Chondrocyte (in vitro differentiated cells): ENCODE results near the gene RBMS1. TPM values are rescaled to one million over a fixed set of nuclear protein-coding genes. Genes with fewer than 3 reads are reported as not detected.
A peak's percentile ranks its signal among the peaks of the same experiment; 100 is the strongest.

Experiments
- DNase-seq: peaks from one replicate; pipeline ENCODE4 v3.0.0; 2021; ENCODE audit warnings: mixed read lengths, low spot score
- H3K27ac Mint-ChIP-seq: one replicate; pipeline ENCODE4 v1.8.0; 2021; ENCODE audit warnings: mild to moderate bottlenecking, moderate library complexity, mixed read lengths; ENCODE audit not compliant: unreplicated experiment
- H3K27me3 Mint-ChIP-seq: 2 replicates; pipeline ENCODE4 v1.8.0; 2021; ENCODE audit warnings: low read depth, mixed read lengths
- H3K36me3 Mint-ChIP-seq: 2 replicates; pipeline ENCODE4 v1.8.0; 2021; ENCODE audit warnings: low read depth, mixed read lengths
- H3K4me1 Mint-ChIP-seq: 2 replicates; pipeline ENCODE4 v1.8.0; 2021; ENCODE audit warnings: low read depth, mild to moderate bottlenecking, mixed read lengths
- H3K4me3 Mint-ChIP-seq: one replicate; pipeline ENCODE4 v1.8.0; 2021; ENCODE audit warnings: mild to moderate bottlenecking, moderate library complexity, mixed read lengths; ENCODE audit not compliant: unreplicated experiment
- H3K9me3 Mint-ChIP-seq: 2 replicates; pipeline ENCODE4 v1.8.0; 2021; ENCODE audit warnings: low read depth, mixed read lengths
- CTCF ChIP-seq: fragments of 200-600 bp; sonication (generic); IDR thresholded peaks from 2 replicates; pipeline ENCODE4 v1.5.0; 2021; ENCODE audit warnings: antibody characterized with exemption, mild to moderate bottlenecking, moderate library complexity
- total RNA-seq: library from RNA; stranded (reverse); gene quantifications from 3 replicates; pipeline ENCODE4 v1.2.1, GENCODE V29; 2021

RBMS1 gene
- total RNA-seq, 1 donor from 2014 or later: 133 TPM

- DNase-seq: no peak
- H3K36me3 Mint-ChIP-seq: peaks cover 5% of the 10 kb centered on the region
- TF ChIP-seq CTCF: no peak
- H3K4me1 Mint-ChIP-seq: peaks cover 28% of the 10 kb centered on the region
- no peak overlapping the region for H3K4me3 Mint-ChIP-seq
- H3K27ac Mint-ChIP-seq: no peak overlapping the region
- H3K9me3 Mint-ChIP-seq: peaks cover 4% of the 10 kb centered on the region
- H3K27me3 Mint-ChIP-seq: no peaks in the 10 kb centered on the region
Measured at GRCh38 chr2:160433466-160434140, 60.0 kb downstream of the RBMS1 start.

- H3K4me1 Mint-ChIP-seq: peaks cover 38% of the 10 kb centered on the region
Measured at GRCh38 chr2:160432633-160433032, 61.0 kb downstream of the RBMS1 start.

GRCh38 chr2:160431441-160431840 lies 62.2 kb downstream of the RBMS1 start:
- peaks cover 44% of the 10 kb centered on the region for H3K4me1 Mint-ChIP-seq
- H3K27ac Mint-ChIP-seq: no peak overlapping the region
- no peak for DNase-seq
- peaks cover 4% of the 10 kb centered on the region for H3K9me3 Mint-ChIP-seq
- H3K27me3 Mint-ChIP-seq: no peaks in the 10 kb centered on the region
- TF ChIP-seq CTCF: no peak
- H3K4me3 Mint-ChIP-seq: no peak overlapping the region
- peaks cover 7% of the 10 kb centered on the region for H3K36me3 Mint-ChIP-seq

More at GRCh38 chr2:160432633-160433032, 61.0 kb downstream of the RBMS1 start:
- no peak for TF ChIP-seq CTCF
- Mint-ChIP-seq H3K9me3 (peaks cover 4% of the 10 kb centered on the region), H3K36me3 (peaks cover 5% of the 10 kb centered on the region), H3K27me3 (no peaks in the 10 kb centered on the region), H3K4me3 (no peak overlapping the region), H3K27ac (peak overlapping the region; percentile 51)
- no peak for DNase-seq

- H3K4me1 Mint-ChIP-seq: peaks cover 52% of the 10 kb centered on the region
- no peak overlapping the region for H3K4me3 Mint-ChIP-seq
- DNase-seq: no peak
- no peak overlapping the region for H3K27ac Mint-ChIP-seq
- peaks cover 7% of the 10 kb centered on the region for H3K36me3 Mint-ChIP-seq
- no peaks in the 10 kb centered on the region for H3K27me3 Mint-ChIP-seq
- TF ChIP-seq CTCF: no peak
- H3K9me3 Mint-ChIP-seq: peaks cover 4% of the 10 kb centered on the region
Measured at GRCh38 chr2:160430001-160430344, 63.6 kb downstream of the RBMS1 start.

- peak overlapping the region; percentile 32 for H3K27ac Mint-ChIP-seq
- peaks cover 4% of the 10 kb centered on the region for H3K9me3 Mint-ChIP-seq
Measured at GRCh38 chr2:160429248-160430000, 64.2 kb downstream of the RBMS1 start.

More at GRCh38 chr2:160429248-160430000, 64.2 kb downstream of the RBMS1 start:
- DNase-seq: no peak
- no peak overlapping the region for H3K4me3 Mint-ChIP-seq
- H3K36me3 Mint-ChIP-seq: peaks cover 7% of the 10 kb centered on the region
- peaks cover 49% of the 10 kb centered on the region for H3K4me1 Mint-ChIP-seq
- no peaks in the 10 kb centered on the region for H3K27me3 Mint-ChIP-seq
- peak; percentile 86 for TF ChIP-seq CTCF
